Activated B cell treated with CpG ODN at 0.5 μM for 24 hours (primary cell): Measurements from ENCODE around the gene ANKRD10. TPM values are rescaled to one million over a fixed set of nuclear protein-coding genes. Genes with fewer than 3 reads are reported as not detected.
"Not testable (repeated sequence)": the region's sequence is repeated elsewhere in the genome, so short reads cannot be mapped to it uniquely, and the experiment has no call there.

Source experiments
- ATAC-seq: fragments of 200-7000 bp; cut with Tn5 transposase; one replicate; pipeline ENCODE4 v1.10.0; 2021; ENCODE audit warnings: low read depth, mild to moderate bottlenecking, moderate library complexity
- CTCF ChIA-PET: fragments of 350-600 bp; sonication (Branson Sonifier 250); formaldehyde crosslinking; loops from one replicate; lab custom pipeline; 2021; ENCODE audit warnings: antibody characterized with exemption; lab: Charles Lee
- POLR2A ChIA-PET: fragments of 350-600 bp; sonication (Branson Sonifier 250); formaldehyde crosslinking; loops from one replicate; lab custom pipeline; 2021; ENCODE audit warnings: antibody characterized with exemption; lab: Charles Lee
- DNase-seq: peaks from one replicate; pipeline ENCODE4 v3.0.0; 2022
- H3K27ac Mint-ChIP-seq: one replicate; pipeline ENCODE4 v1.8.0; 2020; ENCODE audit warnings: mixed read lengths
- H3K27me3 Mint-ChIP-seq: one replicate; pipeline ENCODE4 v1.8.0; 2021; ENCODE audit warnings: mixed read lengths
- H3K36me3 Mint-ChIP-seq: one replicate; pipeline ENCODE4 v1.8.0; 2021; ENCODE audit warnings: low read depth, mixed read lengths
- H3K4me1 Mint-ChIP-seq: one replicate; pipeline ENCODE4 v1.8.0; 2021; ENCODE audit warnings: mixed read lengths
- H3K4me3 Mint-ChIP-seq: one replicate; pipeline ENCODE4 v1.8.0; 2020; ENCODE audit warnings: mild to moderate bottlenecking, mixed read lengths
- H3K9me3 Mint-ChIP-seq: one replicate; pipeline ENCODE4 v1.8.0; 2020; ENCODE audit warnings: mixed read lengths
- CTCF ChIP-seq: fragments of 200-600 bp; IDR thresholded peaks from one replicate; pipeline ENCODE4 v1.8.0; 2022; ENCODE audit warnings: antibody characterized with exemption, mild to moderate bottlenecking
- intact Hi-C: fragments of 100-400 bp; cut with micrococcal nuclease; formaldehyde crosslinking; loops from one replicate; pipeline ENCODE4 v1.15.1; 2024
- total RNA-seq: library from RNA; stranded (reverse); gene quantifications from 2 replicates; pipeline ENCODE4 v1.2.3, GENCODE V29; 2022

Gene ANKRD10
- total RNA-seq, 1 donor from 2014 or later, result 256 TPM

- no peak for TF ChIP-seq CTCF
- Mint-ChIP-seq H3K4me3 (no peak overlapping the region), H3K4me1 (no peaks in the 10 kb centered on the region), H3K36me3 (no peaks in the 10 kb centered on the region), H3K27ac (no peak overlapping the region), H3K27me3 (no peaks in the 10 kb centered on the region), H3K9me3 (no peaks in the 10 kb centered on the region)
- ChIA-PET POLR2A (no interaction called here), CTCF (no interaction called here)
- no peak for DNase-seq
- ATAC-seq, result no peak
- intact Hi-C loops, result no loop called here
These were observed 43.1 kb upstream of the ANKRD10 start for GRCh38 chr13:110957931-110958330.

GRCh38 chr13:110957181-110957884 is 42.5 kb upstream of the ANKRD10 start:
- H3K27ac Mint-ChIP-seq, result no peak overlapping the region
- ATAC-seq (no peak), DNase-seq (no peak)
- no peaks in the 10 kb centered on the region for H3K36me3 Mint-ChIP-seq
- POLR2A ChIA-PET, result no interaction called here
- H3K9me3 Mint-ChIP-seq, result no peaks in the 10 kb centered on the region
- H3K4me1 Mint-ChIP-seq, result no peaks in the 10 kb centered on the region
- CTCF ChIA-PET, result no interaction called here
- TF ChIP-seq CTCF, result no peak
- H3K27me3 Mint-ChIP-seq, result no peaks in the 10 kb centered on the region
- intact Hi-C loops, result no loop called here
- H3K4me3 Mint-ChIP-seq, result no peak overlapping the region

GRCh38 chr13:110956216-110956615 is 41.3 kb upstream of the ANKRD10 start:
- CTCF ChIA-PET, H3K27me3 Mint-ChIP-seq: not testable (repeated sequence)

GRCh38 chr13:110955608-110956007 is 40.7 kb upstream of the ANKRD10 start:
- H3K4me1 Mint-ChIP-seq, H3K4me3 Mint-ChIP-seq, CTCF ChIA-PET, POLR2A ChIA-PET, DNase-seq, H3K9me3 Mint-ChIP-seq, intact Hi-C loops, H3K36me3 Mint-ChIP-seq, H3K27me3 Mint-ChIP-seq, ATAC-seq: not testable (repeated sequence)
- peak overlapping the region; percentile 41 for H3K27ac Mint-ChIP-seq

More at GRCh38 chr13:110956216-110956615, 41.3 kb upstream of the ANKRD10 start:
- H3K4me3 Mint-ChIP-seq, DNase-seq, POLR2A ChIA-PET, H3K27ac Mint-ChIP-seq, intact Hi-C loops, H3K9me3 Mint-ChIP-seq, H3K36me3 Mint-ChIP-seq, ATAC-seq, H3K4me1 Mint-ChIP-seq: not testable (repeated sequence)

- DNase-seq, H3K9me3 Mint-ChIP-seq, H3K4me1 Mint-ChIP-seq, H3K36me3 Mint-ChIP-seq, intact Hi-C loops, CTCF ChIA-PET, H3K4me3 Mint-ChIP-seq, POLR2A ChIA-PET, H3K27me3 Mint-ChIP-seq: not testable (repeated sequence)
- H3K27ac Mint-ChIP-seq, result peak overlapping the region; percentile 41
- peak; percentile 86 for ATAC-seq
These were observed 40.2 kb upstream of the ANKRD10 start for GRCh38 chr13:110955072-110955503.

- intact Hi-C loops, H3K36me3 Mint-ChIP-seq, POLR2A ChIA-PET, ATAC-seq, H3K27me3 Mint-ChIP-seq, H3K4me1 Mint-ChIP-seq, H3K9me3 Mint-ChIP-seq, DNase-seq, CTCF ChIA-PET, H3K4me3 Mint-ChIP-seq: not testable (repeated sequence)
- H3K27ac Mint-ChIP-seq, result peak overlapping the region; percentile 31
These were observed 39.7 kb upstream of the ANKRD10 start for GRCh38 chr13:110954533-110954920.

GRCh38 chr13:110953833-110954532 is 39.1 kb upstream of the ANKRD10 start:
- H3K9me3 Mint-ChIP-seq, result no peaks in the 10 kb centered on the region
- peaks cover 5% of the 10 kb centered on the region for H3K4me1 Mint-ChIP-seq
- TF ChIP-seq CTCF, result no peak
- no peaks in the 10 kb centered on the region for H3K36me3 Mint-ChIP-seq
- ATAC-seq (no peak), DNase-seq (no peak)
- H3K27ac Mint-ChIP-seq, result no peak overlapping the region
- H3K27me3 Mint-ChIP-seq, result no peaks in the 10 kb centered on the region
- CTCF ChIA-PET, result no interaction called here
- intact Hi-C loops, result no loop called here
- POLR2A ChIA-PET, result no interaction called here
- H3K4me3 Mint-ChIP-seq, result no peak overlapping the region
